Immature natural killer cell (primary cell): ENCODE results near the gene ESYT3. TPM values are rescaled to one million over a fixed set of nuclear protein-coding genes. Genes with fewer than 3 reads are reported as not detected.
"Not testable (repeated sequence)": the region's sequence is repeated elsewhere in the genome, so short reads cannot be mapped to it uniquely, and the experiment has no call there.

Experiments used
- DNase-seq, 3 donors: peaks; one replicate each; pipeline ENCODE4 v3.0.0; 2022; ENCODE audit warnings: mixed read lengths in 1 of 3
- H3K27ac Mint-ChIP-seq, 6 donors: one replicate each; pipeline ENCODE4 v1.8.0; 2020; ENCODE audit warnings: mixed read lengths in 6 of 6, mild to moderate bottlenecking in 5 of 6, inconsistent platforms in 4 of 6, moderate library complexity in 3 of 6
- H3K27me3 Mint-ChIP-seq, 3 donors: one replicate each; pipeline ENCODE4 v1.8.0; 2020 to 2021; ENCODE audit warnings: low read depth in 3 of 3, mild to moderate bottlenecking in 3 of 3, mixed read lengths in 3 of 3, moderate library complexity in 3 of 3, inconsistent platforms in 1 of 3
- H3K36me3 Mint-ChIP-seq, 3 donors: one replicate each; pipeline ENCODE4 v1.8.0; 2020; ENCODE audit warnings: mixed read lengths in 3 of 3, inconsistent platforms in 2 of 3, mild to moderate bottlenecking in 2 of 3
- H3K4me1 Mint-ChIP-seq, 2 donors: one replicate each; pipeline ENCODE4 v1.8.0; 2020; ENCODE audit warnings: inconsistent platforms in 2 of 2, mild to moderate bottlenecking in 2 of 2, mixed read lengths in 2 of 2, moderate library complexity in 1 of 2
- H3K4me3 Mint-ChIP-seq, 5 donors: one replicate each; pipeline ENCODE4 v1.8.0; 2020; ENCODE audit warnings: mild to moderate bottlenecking in 5 of 5, mixed read lengths in 5 of 5, inconsistent platforms in 3 of 5, moderate library complexity in 3 of 5
- H3K9me3 Mint-ChIP-seq, 6 donors: one replicate each; pipeline ENCODE4 v1.8.0; 2020; ENCODE audit warnings: mild to moderate bottlenecking in 6 of 6, mixed read lengths in 6 of 6, inconsistent platforms in 4 of 6, moderate library complexity in 3 of 6
- polyA plus RNA-seq, 3 donors: library from polyadenylated mRNA; unstranded; fragments of 300-500 nt; fragmentation: Illumina TruSeq; gene quantifications; one replicate each; pipeline ENCODE4 v1.2.3, GENCODE V29; 2021

ESYT3 gene
- polyA plus RNA-seq, 3 donors from 2014 or later, result not detected

- no peak for DNase-seq
- no peaks in the 10 kb centered on the region for H3K36me3 Mint-ChIP-seq
- no peak overlapping the region for H3K27ac Mint-ChIP-seq
- H3K27me3 Mint-ChIP-seq, result peaks cover 0 to 2% (median 0%) of the 10 kb centered on the region in 3 donors
- H3K4me1 Mint-ChIP-seq, result no peaks in the 10 kb centered on the region
- no peak overlapping the region for H3K4me3 Mint-ChIP-seq
- H3K9me3 Mint-ChIP-seq, result no peaks in the 10 kb centered on the region
Observed at GRCh38 chr3:138441742-138442141, 7.3 kb downstream of the ESYT3 start.

DNA sequence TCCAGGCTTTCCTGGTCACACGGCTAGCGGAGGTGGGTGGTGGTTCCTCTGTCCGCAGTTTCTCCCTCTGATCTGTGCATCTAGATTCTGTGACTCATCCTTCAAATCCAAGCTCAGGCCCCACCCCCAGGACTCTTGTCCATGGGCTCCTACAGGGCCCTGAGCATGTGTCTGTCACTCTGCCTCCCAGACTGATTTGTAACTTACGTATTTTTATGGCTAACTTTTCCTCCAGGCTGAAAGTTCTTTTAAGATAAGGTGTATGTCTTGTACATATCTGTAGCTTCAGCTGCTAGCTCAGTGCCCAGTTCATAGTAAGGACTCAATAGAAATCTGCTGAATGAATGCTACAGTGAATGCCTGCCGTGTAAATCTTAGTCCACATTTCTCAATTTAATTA, 8.0 kb downstream of the ESYT3 start:
- H3K36me3 Mint-ChIP-seq, result no peaks in the 10 kb centered on the region
- DNase-seq, result no peak
- no peaks in the 10 kb centered on the region for H3K27me3 Mint-ChIP-seq
- H3K27ac Mint-ChIP-seq, result no peak overlapping the region
- H3K4me3 Mint-ChIP-seq, result no peak overlapping the region
- no peaks in the 10 kb centered on the region for H3K9me3 Mint-ChIP-seq
- H3K4me1 Mint-ChIP-seq, result no peaks in the 10 kb centered on the region

DNA sequence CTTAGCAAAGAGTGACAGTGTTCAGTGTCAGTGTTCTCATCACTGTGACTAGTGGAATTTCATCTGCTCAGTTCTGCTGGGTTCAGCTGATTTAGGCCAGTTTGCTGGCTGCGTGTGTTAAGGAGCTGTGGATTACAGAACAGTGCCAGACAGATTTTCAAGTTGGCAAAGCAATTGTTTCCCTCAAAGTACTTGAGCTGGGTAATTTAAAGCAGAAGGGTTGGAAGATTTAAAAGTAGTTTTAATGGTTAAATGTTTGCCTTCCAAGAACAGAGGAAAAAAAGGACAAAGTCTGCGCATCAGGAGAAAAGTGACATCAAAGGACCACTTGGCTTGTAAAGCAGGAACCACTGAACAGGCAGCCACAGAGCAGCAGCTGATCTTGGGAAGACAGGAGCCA, 8.7 kb downstream of the ESYT3 start:
- Mint-ChIP-seq H3K36me3 (no peaks in the 10 kb centered on the region), H3K27ac (no peak overlapping the region), H3K9me3 (no peaks in the 10 kb centered on the region), H3K27me3 (no peaks in the 10 kb centered on the region), H3K4me1 (no peaks in the 10 kb centered on the region), H3K4me3 (no peak overlapping the region)
- DNase-seq, result no peak

- H3K4me1 Mint-ChIP-seq, result no peaks in the 10 kb centered on the region
- no peak for DNase-seq
- no peak overlapping the region for H3K27ac Mint-ChIP-seq
- no peaks in the 10 kb centered on the region for H3K36me3 Mint-ChIP-seq
- no peak overlapping the region for H3K4me3 Mint-ChIP-seq
- no peaks in the 10 kb centered on the region for H3K9me3 Mint-ChIP-seq
- no peaks in the 10 kb centered on the region for H3K27me3 Mint-ChIP-seq
Observed at GRCh38 chr3:138443521-138444503, 9.4 kb downstream of the ESYT3 start.

DNA sequence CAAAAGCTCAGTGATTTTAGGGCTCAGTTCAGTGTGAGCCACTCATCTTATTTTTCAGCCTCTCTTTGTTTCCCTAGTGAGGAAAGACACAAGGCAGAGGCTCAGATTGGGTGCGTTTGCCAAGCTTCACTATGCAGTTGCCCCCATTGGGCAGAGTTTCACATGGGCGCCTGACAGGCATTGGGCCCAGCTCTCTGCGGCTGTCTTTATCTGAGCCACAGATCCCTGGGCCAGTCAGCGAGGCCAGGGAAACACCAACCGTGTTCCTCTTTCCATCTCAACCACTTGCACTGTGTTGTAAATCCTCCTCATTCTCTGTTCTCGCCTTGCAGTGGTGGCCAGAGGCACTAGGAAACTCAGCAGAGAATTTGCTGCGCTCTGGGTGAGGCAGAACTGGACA, 10.8 kb downstream of the ESYT3 start:
- Mint-ChIP-seq H3K36me3 (no peaks in the 10 kb centered on the region), H3K27ac (no peak overlapping the region), H3K9me3 (no peaks in the 10 kb centered on the region), H3K4me1 (no peaks in the 10 kb centered on the region), H3K27me3 (peaks cover 0 to 3% (median 3%) of the 10 kb centered on the region in 3 donors), H3K4me3 (no peak overlapping the region)
- DNase-seq, result no peak

DNA sequence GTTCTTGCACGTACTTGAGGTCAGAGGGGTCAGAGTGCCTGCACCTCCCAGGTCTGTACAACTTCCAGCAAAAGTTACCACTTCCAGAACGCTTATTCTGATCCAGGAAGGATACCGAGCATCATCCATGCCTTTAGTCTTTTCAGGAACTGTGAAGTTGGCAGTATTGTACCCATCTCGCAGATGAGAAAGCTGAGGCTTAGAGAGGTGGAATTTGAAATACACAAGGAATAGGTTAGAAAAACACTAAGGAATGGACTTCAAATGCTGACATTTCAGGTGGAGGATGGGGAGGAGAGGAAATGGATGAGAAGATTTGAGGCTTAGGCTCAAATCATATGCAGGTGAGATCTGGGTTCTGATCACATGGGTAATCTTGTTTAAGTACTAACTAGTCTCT, 11.2 kb downstream of the ESYT3 start:
- Mint-ChIP-seq H3K4me3 (no peak overlapping the region), H3K27me3 (peaks cover 0 to 3% (median 3%) of the 10 kb centered on the region in 3 donors), H3K4me1 (no peaks in the 10 kb centered on the region), H3K36me3 (no peaks in the 10 kb centered on the region), H3K27ac (no peak overlapping the region), H3K9me3 (no peaks in the 10 kb centered on the region)
- no peak for DNase-seq

GRCh38 chr3:138448631-138449030, 14.2 kb downstream of the ESYT3 start:
- H3K27ac Mint-ChIP-seq, result no peak overlapping the region
- H3K36me3 Mint-ChIP-seq, result no peaks in the 10 kb centered on the region
- no peak overlapping the region for H3K4me3 Mint-ChIP-seq
- H3K9me3 Mint-ChIP-seq, result no peaks in the 10 kb centered on the region
- peaks cover 3 to 5% (median 4%) of the 10 kb centered on the region in 3 donors for H3K27me3 Mint-ChIP-seq
- no peak for DNase-seq
- no peaks in the 10 kb centered on the region for H3K4me1 Mint-ChIP-seq

DNA sequence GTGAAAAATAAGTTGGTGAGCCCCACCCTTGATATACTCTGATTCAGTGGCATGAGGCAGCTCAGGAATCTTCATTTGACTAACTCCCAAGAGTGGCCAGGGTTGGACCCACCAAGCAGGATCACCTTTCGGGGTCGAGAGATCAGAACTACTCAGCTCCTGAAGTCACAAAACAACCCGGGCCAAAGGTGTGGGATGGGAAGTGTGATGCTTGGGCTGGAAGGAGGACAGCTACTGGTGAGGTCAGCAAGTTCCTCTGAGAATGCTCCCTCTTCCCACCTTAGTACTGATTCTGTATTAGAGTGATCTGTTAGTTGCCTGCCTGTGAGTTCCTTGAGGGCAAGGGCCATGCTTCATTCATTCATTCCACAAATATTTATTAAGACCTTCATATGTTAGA, 15.1 kb downstream of the ESYT3 start:
- Mint-ChIP-seq H3K27ac (no peak overlapping the region), H3K27me3 (peaks cover 3 to 5% (median 4%) of the 10 kb centered on the region in 3 donors), H3K4me1 (no peaks in the 10 kb centered on the region), H3K9me3 (no peaks in the 10 kb centered on the region), H3K36me3 (no peaks in the 10 kb centered on the region), H3K4me3 (no peak overlapping the region)
- no peak for DNase-seq

DNA sequence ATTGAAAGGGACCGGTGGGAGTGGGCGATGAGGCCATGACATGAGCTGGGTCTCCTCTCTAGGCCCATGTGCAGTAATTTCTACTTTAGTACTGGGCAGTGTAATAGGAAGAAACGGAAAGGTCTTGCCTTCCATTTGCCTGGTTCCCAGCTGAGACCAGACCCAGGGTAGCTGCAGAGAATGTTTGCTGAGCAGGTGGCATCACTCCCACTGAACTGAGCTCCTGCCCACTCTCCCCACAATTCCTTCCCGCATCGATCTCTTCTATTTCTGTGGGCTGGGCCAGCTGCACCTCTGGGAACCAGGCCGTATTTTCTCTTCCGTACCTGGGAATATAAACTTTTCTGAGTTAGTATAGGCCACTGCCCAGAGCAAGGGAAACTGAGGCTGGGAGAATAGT, 15.8 kb downstream of the ESYT3 start:
- Mint-ChIP-seq H3K36me3 (no peaks in the 10 kb centered on the region), H3K4me1 (no peaks in the 10 kb centered on the region), H3K27ac (no peak overlapping the region), H3K4me3 (no peak overlapping the region), H3K27me3 (peaks cover 3 to 5% (median 4%) of the 10 kb centered on the region in 3 donors), H3K9me3 (no peaks in the 10 kb centered on the region)
- no peak for DNase-seq

DNA sequence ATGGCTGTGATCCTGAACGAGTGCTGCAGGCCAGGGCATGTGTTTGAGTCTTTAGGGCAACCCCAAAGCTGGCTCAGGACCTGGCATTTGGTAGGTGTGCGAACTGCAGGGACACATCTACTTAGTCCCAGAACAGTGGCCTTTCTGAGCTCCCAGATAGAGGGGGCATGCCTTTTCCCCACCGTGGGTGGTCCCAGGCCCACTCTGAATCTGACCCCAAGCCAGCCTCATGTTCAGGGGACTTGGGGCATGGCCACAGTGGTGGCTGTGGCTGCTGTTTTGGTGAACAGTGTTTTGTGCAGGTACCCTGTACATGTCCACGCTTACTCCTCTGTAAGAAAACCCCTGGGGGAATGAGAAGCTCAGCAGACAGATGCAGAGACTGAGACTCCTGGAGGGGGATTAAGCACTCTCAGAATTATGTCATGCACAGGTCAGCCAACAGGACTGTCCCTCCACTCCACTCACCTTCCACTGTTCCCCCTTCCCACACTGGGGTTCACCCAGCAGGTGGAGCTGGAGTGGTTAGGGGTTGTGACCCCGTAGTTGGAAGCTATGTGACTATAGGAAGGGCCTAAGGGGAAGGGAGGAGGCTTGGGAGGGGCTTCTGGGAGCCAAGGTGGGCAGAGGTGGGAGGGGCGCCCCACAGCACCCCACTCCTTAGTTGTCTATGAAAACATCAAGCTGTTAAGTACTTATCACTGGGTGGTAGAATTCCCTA, 16.4 kb downstream of the ESYT3 start:
- Mint-ChIP-seq H3K27ac (no peak overlapping the region), H3K27me3 (peaks cover 3 to 8% (median 4%) of the 10 kb centered on the region in 3 donors), H3K4me1 (no peaks in the 10 kb centered on the region), H3K4me3 (no peak overlapping the region), H3K9me3 (no peaks in the 10 kb centered on the region), H3K36me3 (no peaks in the 10 kb centered on the region)
- no peak for DNase-seq

DNA sequence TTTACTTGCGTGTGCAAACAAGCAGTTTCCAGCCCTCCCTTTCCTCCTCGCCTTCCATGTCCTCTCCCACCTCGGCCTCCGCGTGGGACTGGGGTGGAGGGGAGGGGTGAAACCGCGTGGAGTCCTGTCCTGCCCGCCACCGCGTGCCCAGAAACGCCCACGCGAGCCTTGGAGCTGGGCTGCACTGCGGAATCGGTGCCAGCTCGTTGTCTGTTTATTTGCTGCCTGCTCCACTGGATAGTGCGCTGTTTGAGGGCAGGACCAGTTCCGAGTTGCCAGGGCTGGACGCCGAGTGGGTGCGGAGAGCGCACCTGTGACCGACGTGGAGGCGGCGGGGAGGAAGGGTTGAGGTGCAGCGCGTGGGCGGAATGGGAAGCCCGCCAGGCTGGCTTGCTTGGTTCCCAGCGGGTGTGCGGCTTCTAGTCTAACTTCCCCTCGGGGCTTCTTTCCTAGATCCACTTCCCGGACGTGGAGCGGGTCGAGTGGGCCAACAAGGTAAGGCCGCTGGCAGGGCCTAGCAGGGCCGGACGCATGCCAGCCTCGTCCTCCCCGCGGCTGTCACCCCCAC, 17.3 kb downstream of the ESYT3 start:
- H3K4me3 Mint-ChIP-seq, result no peak overlapping the region
- no peak overlapping the region for H3K27ac Mint-ChIP-seq
- H3K9me3 Mint-ChIP-seq, result no peaks in the 10 kb centered on the region
- H3K36me3 Mint-ChIP-seq, result no peaks in the 10 kb centered on the region
- no peak for DNase-seq
- peaks cover 3 to 8% (median 4%) of the 10 kb centered on the region in 3 donors for H3K27me3 Mint-ChIP-seq
- H3K4me1 Mint-ChIP-seq, result no peaks in the 10 kb centered on the region

DNA sequence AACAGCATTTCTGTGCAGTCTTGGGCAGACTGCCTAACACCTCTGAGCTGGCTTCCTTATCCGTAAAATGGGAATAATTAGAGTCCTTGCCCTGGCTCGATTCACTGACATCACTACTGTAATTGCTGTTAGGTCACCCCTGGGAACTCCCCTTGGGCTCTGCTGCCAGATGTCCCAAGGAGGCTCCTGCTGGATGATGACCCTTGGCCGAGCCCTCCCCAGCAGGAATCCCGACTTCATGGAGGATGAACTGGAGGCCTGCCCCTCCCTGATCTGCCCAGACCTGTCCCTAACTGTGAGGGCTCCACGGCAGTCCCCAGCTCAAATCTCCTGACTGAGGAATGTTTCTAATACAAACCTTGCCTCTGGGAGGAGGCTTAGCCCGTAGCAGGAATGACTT, 18.0 kb downstream of the ESYT3 start:
- Mint-ChIP-seq H3K9me3 (no peaks in the 10 kb centered on the region), H3K27ac (no peak overlapping the region), H3K4me1 (no peaks in the 10 kb centered on the region)

DNA sequence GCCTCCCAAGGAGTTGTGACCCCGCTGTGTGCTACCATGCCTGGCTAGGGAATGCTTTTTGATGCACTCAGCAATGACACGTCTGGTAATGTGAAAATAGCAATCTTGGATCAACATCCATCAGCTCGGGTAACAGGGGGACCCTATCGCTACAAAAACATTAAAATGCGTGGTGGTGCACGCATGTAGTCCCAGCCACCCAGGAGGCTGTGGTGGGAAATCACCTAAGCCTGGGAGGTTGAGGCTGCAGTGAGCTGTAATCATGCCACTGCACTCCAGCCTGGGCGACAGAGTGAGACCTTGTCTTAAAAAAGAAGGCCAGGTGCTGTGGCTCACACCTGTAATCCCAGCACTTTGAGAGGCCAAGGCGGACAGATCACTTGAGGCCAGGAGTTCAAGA, 19.5 kb downstream of the ESYT3 start:
- H3K4me1 Mint-ChIP-seq, H3K27ac Mint-ChIP-seq, H3K4me3 Mint-ChIP-seq, H3K9me3 Mint-ChIP-seq, DNase-seq, H3K27me3 Mint-ChIP-seq, H3K36me3 Mint-ChIP-seq: not testable (repeated sequence)

More for the DNA sequence above, 18.0 kb downstream of the ESYT3 start:
- peaks cover 3 to 8% (median 4%) of the 10 kb centered on the region in 3 donors for H3K27me3 Mint-ChIP-seq
- H3K4me3 Mint-ChIP-seq, result no peak overlapping the region
- no peak for DNase-seq
- H3K36me3 Mint-ChIP-seq, result no peaks in the 10 kb centered on the region
